A673 (cell line): ENCODE measurements around the gene SGF29. TPM values are rescaled to one million over a fixed set of nuclear protein-coding genes. Genes with fewer than 3 reads are reported as not detected.

Experiments
- BruUV-seq: library from RNA; stranded (reverse); fragments of 400-500 nt; replicated peaks from 2 replicates; lab custom pipeline; 2021; lab: Mats Ljungman, UMichigan
- CTCF ChIA-PET: fragments of 300-600 bp; sonication (Branson Sonifier 250); formaldehyde crosslinking; loops from one replicate; lab custom pipeline; 2022; ENCODE audit warnings: antibody characterized with exemption; lab: Charles Lee
- POLR2A ChIA-PET: fragments of 300-600 bp; sonication (Branson Sonifier 250); formaldehyde crosslinking; loops from one replicate; lab custom pipeline; 2022; ENCODE audit warnings: antibody characterized with exemption; ENCODE audit not compliant: low non-redundant PET; lab: Charles Lee
- DNase-seq: peaks from one replicate; pipeline ENCODE4 v3.0.0-alpha.2; 2015; ENCODE audit warnings: low spot score
- H3K27ac ChIP-seq: fragments of 200-600 bp; sonication (generic); 2 replicates; pipeline ENCODE4 v1.5.1; 2016; ENCODE audit warnings: mixed run types, low read depth, mild to moderate bottlenecking, mixed read lengths, antibody characterized with exemption, low read length; ENCODE audit not compliant: poor library complexity, severe bottlenecking
- H3K27me3 ChIP-seq: fragments of 200-600 bp; sonication (generic); replicated peaks from 2 replicates; pipeline ENCODE4 v1.6.1; 2017; ENCODE audit warnings: mixed run types, low read depth, mild to moderate bottlenecking, mixed read lengths, antibody characterized with exemption, low read length; ENCODE audit not compliant: insufficient read depth, poor library complexity
- H3K36me3 ChIP-seq: fragments of 200-600 bp; sonication (generic); 2 replicates; pipeline ENCODE4 v1.6.1; 2016; ENCODE audit warnings: mixed run types, mild to moderate bottlenecking, mixed read lengths, antibody characterized with exemption, low read length; ENCODE audit not compliant: insufficient read depth, poor library complexity, severe bottlenecking
- H3K4me1 ChIP-seq: fragments of 200-600 bp; sonication (generic); 2 replicates; pipeline ENCODE4 v1.6.1; 2017; ENCODE audit warnings: mixed run types, mild to moderate bottlenecking, mixed read lengths, antibody characterized with exemption, low read length; ENCODE audit not compliant: insufficient read depth, poor library complexity, severe bottlenecking
- H3K4me3 ChIP-seq: fragments of 200-600 bp; sonication (generic); 2 replicates; pipeline ENCODE4 v1.5.1; 2016; ENCODE audit warnings: low read depth, mixed run types, mild to moderate bottlenecking, mixed read lengths, low read length; ENCODE audit not compliant: poor library complexity, severe bottlenecking
- H3K9me3 ChIP-seq: fragments of 200-600 bp; sonication (generic); 2 replicates; pipeline ENCODE4 v1.6.1; 2016; ENCODE audit warnings: mixed run types, low read depth, mild to moderate bottlenecking, mixed read lengths, antibody characterized with exemption, low read length; ENCODE audit not compliant: poor library complexity, severe bottlenecking
- EZH2 ChIP-seq: fragments of 200-600 bp; sonication (generic); IDR thresholded peaks from 2 replicates; pipeline ENCODE4 v1.6.1; 2017; ENCODE audit warnings: borderline replicate concordance, low read depth, mild to moderate bottlenecking, mixed read lengths, antibody characterized with exemption, low read length; ENCODE audit not compliant: poor library complexity, severe bottlenecking
- intact Hi-C: fragments of 100-400 bp; cut with micrococcal nuclease; formaldehyde crosslinking; loops from one replicate; pipeline ENCODE4 v1.10.0; 2022; ENCODE audit not compliant: unreplicated experiment
- total RNA-seq: library from RNA; stranded (reverse); gene quantifications from 2 replicates; pipeline ENCODE4 v1.2.3, GENCODE V29; 2021
- TF ChIP-seq, protein P1 (sequence below): fragments of 300-800, 200-600 bp; sonication (generic); conservative IDR thresholded peaks from 2 replicates; pipeline ENCODE4 v1.5.1; 2017; ENCODE audit warnings: low read depth, mild to moderate bottlenecking, antibody characterized with exemption, low read length, moderate library complexity, mixed read lengths

SGF29 gene
- total RNA-seq, 1 experiment from 2014 or later = 42.3 TPM

GRCh38 chr16:28590384-28591340 lies 36.9 kb downstream of the SGF29 start:
- Histone ChIP-seq H3K27ac (no peak overlapping the region), H3K4me1 (no peaks in the 10 kb centered on the region), H3K4me3 (no peak overlapping the region), H3K36me3 (peaks cover 3% of the 10 kb centered on the region), H3K27me3 (no peaks in the 10 kb centered on the region), H3K9me3 (no peaks in the 10 kb centered on the region)
- no peak for DNase-seq
- ChIA-PET CTCF (no interaction called here), POLR2A (no interaction called here)
- no peak for TF ChIP-seq EZH2
- TF ChIP-seq, protein P1, sequence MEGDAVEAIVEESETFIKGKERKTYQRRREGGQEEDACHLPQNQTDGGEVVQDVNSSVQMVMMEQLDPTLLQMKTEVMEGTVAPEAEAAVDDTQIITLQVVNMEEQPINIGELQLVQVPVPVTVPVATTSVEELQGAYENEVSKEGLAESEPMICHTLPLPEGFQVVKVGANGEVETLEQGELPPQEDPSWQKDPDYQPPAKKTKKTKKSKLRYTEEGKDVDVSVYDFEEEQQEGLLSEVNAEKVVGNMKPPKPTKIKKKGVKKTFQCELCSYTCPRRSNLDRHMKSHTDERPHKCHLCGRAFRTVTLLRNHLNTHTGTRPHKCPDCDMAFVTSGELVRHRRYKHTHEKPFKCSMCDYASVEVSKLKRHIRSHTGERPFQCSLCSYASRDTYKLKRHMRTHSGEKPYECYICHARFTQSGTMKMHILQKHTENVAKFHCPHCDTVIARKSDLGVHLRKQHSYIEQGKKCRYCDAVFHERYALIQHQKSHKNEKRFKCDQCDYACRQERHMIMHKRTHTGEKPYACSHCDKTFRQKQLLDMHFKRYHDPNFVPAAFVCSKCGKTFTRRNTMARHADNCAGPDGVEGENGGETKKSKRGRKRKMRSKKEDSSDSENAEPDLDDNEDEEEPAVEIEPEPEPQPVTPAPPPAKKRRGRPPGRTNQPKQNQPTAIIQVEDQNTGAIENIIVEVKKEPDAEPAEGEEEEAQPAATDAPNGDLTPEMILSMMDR = no peak
- intact Hi-C loops = no loop called here
- BruUV-seq = no TSS peak

DNA sequence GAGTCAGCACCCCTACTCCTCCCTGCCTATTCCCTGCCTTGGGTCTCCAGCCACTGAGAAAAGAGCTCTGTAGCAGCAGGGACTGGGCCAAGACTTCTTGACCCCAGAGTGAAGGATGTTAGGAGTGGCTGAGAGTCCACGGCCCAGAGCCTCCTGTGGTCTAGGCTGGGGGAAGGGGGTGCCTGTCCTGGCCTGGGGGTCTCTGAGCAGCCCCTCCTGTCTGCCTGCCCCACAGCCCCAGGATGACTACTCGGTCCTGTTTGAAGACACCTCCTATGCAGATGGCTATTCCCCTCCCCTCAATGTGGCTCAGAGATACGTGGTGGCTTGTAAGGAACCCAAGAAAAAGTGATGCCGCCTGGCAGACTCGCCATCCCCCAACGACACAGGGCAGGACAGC lies 37.6 kb downstream of the SGF29 start:
- Histone ChIP-seq H3K4me3 (no peak overlapping the region), H3K36me3 (peaks cover 3% of the 10 kb centered on the region), H3K4me1 (no peaks in the 10 kb centered on the region), H3K27ac (no peak overlapping the region), H3K27me3 (no peaks in the 10 kb centered on the region), H3K9me3 (no peaks in the 10 kb centered on the region)
- DNase-seq = no peak
- intact Hi-C loops = no loop called here
- TF ChIP-seq, protein P1 = no peak
- no peak for TF ChIP-seq EZH2
- ChIA-PET POLR2A (no interaction called here), CTCF (no interaction called here)
- no TSS peak for BruUV-seq

DNA sequence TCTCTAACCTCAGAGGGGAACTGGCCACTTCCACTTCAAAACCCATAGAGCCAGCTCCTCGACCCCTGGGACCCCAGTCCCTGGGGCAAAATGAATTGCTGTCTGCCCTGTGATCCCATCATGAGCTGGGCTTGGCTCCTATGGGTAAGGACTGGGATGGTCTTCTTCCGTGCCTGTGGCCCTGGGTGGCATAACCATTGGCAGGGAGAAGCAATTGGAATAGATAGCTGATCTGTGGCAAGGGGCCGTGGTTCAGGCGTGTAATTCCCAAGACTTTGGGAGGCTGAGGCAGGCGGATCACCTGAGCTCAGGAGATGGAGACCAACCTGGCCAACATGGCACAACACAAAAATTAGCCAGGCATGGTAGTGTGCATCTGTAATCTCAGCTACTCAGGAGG lies 38.8 kb downstream of the SGF29 start:
- no peak for TF ChIP-seq EZH2
- TF ChIP-seq, protein P1 = no peak
- POLR2A ChIA-PET = no interaction called here
- H3K4me3 ChIP-seq = no peak overlapping the region
- H3K27ac ChIP-seq = no peak overlapping the region
- H3K36me3 ChIP-seq = peaks cover 3% of the 10 kb centered on the region
- DNase-seq = no peak
- H3K9me3 ChIP-seq = no peaks in the 10 kb centered on the region
- no peaks in the 10 kb centered on the region for H3K27me3 ChIP-seq
- intact Hi-C loops = no loop called here
- CTCF ChIA-PET = no interaction called here
- BruUV-seq = no TSS peak
- H3K4me1 ChIP-seq = peaks cover 1% of the 10 kb centered on the region
